Neural cell (in vitro differentiated cells): ENCODE measurements around the gene ZNF316. TPM values are rescaled to one million over a fixed set of nuclear protein-coding genes. Genes with fewer than 3 reads are reported as not detected.

ENCODE experiments used
- H2AFZ ChIP-seq: fragments of 200-600, 300-800 bp; sonication (generic), shearing (Covaris generic); 2 replicates; pipeline ENCODE4 v1.6.0; 2014; ENCODE audit warnings: low read depth, mild to moderate bottlenecking, antibody characterized with exemption, low read length, moderate library complexity
- H3F3A ChIP-seq: fragments of 200-600 bp; shearing (Covaris generic); 2 replicates; pipeline ENCODE4 v1.6.1; 2016; ENCODE audit warnings: mild to moderate bottlenecking, moderate library complexity, mixed read lengths, antibody characterized with exemption, low read length; ENCODE audit not compliant: insufficient read depth, poor library complexity, severe bottlenecking
- H3K27ac ChIP-seq: fragments of 200-600, 300-800 bp; sonication (generic), shearing (Covaris generic); 2 replicates; pipeline ENCODE4 v1.5.1; 2014; ENCODE audit warnings: mild to moderate bottlenecking, low read length, moderate library complexity
- H3K27me3 ChIP-seq: fragments of 300-800, 200-600 bp; sonication (generic), shearing (Covaris generic); 2 replicates; pipeline ENCODE4 v1.6.0; 2014; ENCODE audit warnings: mild to moderate bottlenecking, low read depth, low read length, moderate library complexity; ENCODE audit not compliant: insufficient read depth
- H3K36me3 ChIP-seq: fragments of 300-800, 200-600 bp; sonication (generic), shearing (Covaris generic); 2 replicates; pipeline ENCODE4 v1.5.1; 2014; ENCODE audit warnings: mild to moderate bottlenecking, antibody characterized with exemption, low read length, moderate library complexity; ENCODE audit not compliant: insufficient read depth
- H3K4me2 ChIP-seq: fragments of 300-800, 200-600 bp; sonication (generic), shearing (Covaris generic); 2 replicates; pipeline ENCODE4 v1.6.0; 2014; ENCODE audit warnings: mild to moderate bottlenecking, low read length
- H3K4me3 ChIP-seq: fragments of 300-800, 200-600 bp; sonication (generic), shearing (Covaris generic); 2 replicates; pipeline ENCODE4 v1.5.1; 2014; ENCODE audit warnings: mild to moderate bottlenecking, low read length, moderate library complexity
- H3K79me2 ChIP-seq: fragments of 200-600 bp; shearing (Covaris generic); replicated peaks from 2 replicates; pipeline ENCODE4 v1.6.0; 2014; ENCODE audit warnings: mild to moderate bottlenecking, low read length, moderate library complexity; ENCODE audit not compliant: insufficient read depth
- H3K9ac ChIP-seq: fragments of 300-800, 200-600 bp; sonication (generic), shearing (Covaris generic); 2 replicates; pipeline ENCODE4 v1.6.1; 2016; ENCODE audit warnings: mild to moderate bottlenecking, low read length, mixed read lengths
- H3K9me2 ChIP-seq: fragments of 200-600 bp; shearing (Covaris generic); 2 replicates; pipeline ENCODE4 v1.6.1; 2016; ENCODE audit warnings: mild to moderate bottlenecking, low read length, mixed read lengths; ENCODE audit not compliant: insufficient read depth
- H3K9me3 ChIP-seq: fragments of 200-600, 300-800 bp; sonication (generic), shearing (Covaris generic); 2 replicates; pipeline ENCODE4 v1.6.1; 2016; ENCODE audit warnings: mild to moderate bottlenecking, mixed run types, low read length, moderate library complexity, mixed read lengths
- H4K20me1 ChIP-seq: fragments of 200-600 bp; shearing (Covaris generic); 2 replicates; pipeline ENCODE4 v1.6.1; 2016; ENCODE audit warnings: mild to moderate bottlenecking, mixed run types; ENCODE audit not compliant: insufficient read depth
- CTCF ChIP-seq: fragments of 450-650 bp; IDR thresholded peaks from 2 replicates; pipeline ENCODE4 v1.5.1; 2014; ENCODE audit warnings: antibody characterized with exemption, mild to moderate bottlenecking, moderate library complexity; ENCODE audit not compliant: poor library complexity, severe bottlenecking
- EP300 ChIP-seq: fragments of 450-650 bp; conservative IDR thresholded peaks from 2 replicates; pipeline ENCODE4 v1.6.1; 2014; ENCODE audit warnings: antibody characterized with exemption, mild to moderate bottlenecking, moderate library complexity; ENCODE audit not compliant: poor library complexity, severe bottlenecking
- EZH2 ChIP-seq: fragments of 200-600, 300-800 bp; shearing (Covaris generic), sonication (generic); IDR thresholded peaks from 2 replicates; pipeline ENCODE4 v1.6.1; 2014; ENCODE audit warnings: antibody characterized with exemption, low read length, borderline replicate concordance, mild to moderate bottlenecking; ENCODE audit not compliant: insufficient read depth, poor library complexity, severe bottlenecking
- MXI1 ChIP-seq: fragments of 450-650 bp; conservative IDR thresholded peaks from 2 replicates; pipeline ENCODE4 v1.6.1; 2014; ENCODE audit warnings: antibody characterized with exemption, mild to moderate bottlenecking; ENCODE audit not compliant: poor library complexity, severe bottlenecking
- POLR2AphosphoS5 ChIP-seq: IDR thresholded peaks from 2 replicates; pipeline ENCODE4 v1.6.1; 2012
- RAD21 ChIP-seq: fragments of 450-650 bp; conservative IDR thresholded peaks from 2 replicates; pipeline ENCODE4 v1.6.1; 2014; ENCODE audit warnings: antibody characterized with exemption, mild to moderate bottlenecking, moderate library complexity
- REST ChIP-seq: IDR thresholded peaks from 2 replicates; pipeline ENCODE4 v1.6.1; 2012; ENCODE audit warnings: borderline replicate concordance
- SMC3 ChIP-seq: fragments of 450-650 bp; conservative IDR thresholded peaks from 2 replicates; pipeline ENCODE4 v1.6.1; 2014; ENCODE audit warnings: antibody characterized with exemption, mild to moderate bottlenecking, moderate library complexity; ENCODE audit not compliant: poor library complexity
- TAF1 ChIP-seq: IDR thresholded peaks from 2 replicates; pipeline ENCODE4 v1.6.1; 2012; ENCODE audit warnings: low read depth
- polyA plus RNA-seq: library from polyadenylated mRNA; depleted of rRNA; stranded (reverse); fragments of >200 nt; gene quantifications from 2 replicates; pipeline ENCODE4 v1.2.3, GENCODE V29; 2014

The ZNF316 gene
- polyA plus RNA-seq, 1 donor from 2014 or later, result 22.2 TPM

GRCh38 chr7:6644728-6645127, 7.6 kb downstream of the ZNF316 start:
- TF ChIP-seq SMC3, result no peak
- no peak for TF ChIP-seq TAF1
- no peak for TF ChIP-seq MXI1
- TF ChIP-seq EZH2, result no peak
- no peak for TF ChIP-seq RAD21
- Histone ChIP-seq H3K4me3 (no peak overlapping the region), H3K9me3 (no peaks in the 10 kb centered on the region), H4K20me1 (no peaks in the 10 kb centered on the region), H3F3A (no peaks in the 10 kb centered on the region), H3K9me2 (no peaks in the 10 kb centered on the region), H3K27me3 (no peaks in the 10 kb centered on the region), H3K27ac (no peak overlapping the region), H3K79me2 (peaks cover 9% of the 10 kb centered on the region), H3K9ac (no peak overlapping the region), H3K4me2 (no peak overlapping the region), H3K36me3 (peaks cover 2% of the 10 kb centered on the region), H2AFZ (no peak overlapping the region)

GRCh38 chr7:6646465-6646864, 9.3 kb downstream of the ZNF316 start:
- H2AFZ ChIP-seq, result no peak overlapping the region
- H4K20me1 ChIP-seq, result no peaks in the 10 kb centered on the region
- peaks cover 6% of the 10 kb centered on the region for H3K9me3 ChIP-seq
- no peaks in the 10 kb centered on the region for H3K27me3 ChIP-seq
- no peak overlapping the region for H3K9ac ChIP-seq
- peaks cover 15% of the 10 kb centered on the region for H3K36me3 ChIP-seq
- TF ChIP-seq RAD21 (no peak), REST (no peak), MXI1 (no peak), EP300 (no peak), TAF1 (no peak), SMC3 (no peak), CTCF (no peak), EZH2 (no peak), POLR2AphosphoS5 (no peak)
- H3K4me3 ChIP-seq, result no peak overlapping the region
- H3K79me2 ChIP-seq, result no peaks in the 10 kb centered on the region
- no peaks in the 10 kb centered on the region for H3K9me2 ChIP-seq
- H3K27ac ChIP-seq, result no peak overlapping the region
- H3K4me2 ChIP-seq, result no peak overlapping the region
- no peaks in the 10 kb centered on the region for H3F3A ChIP-seq
